HEK293 (cell line): ENCODE data around the gene PCDHA8.

Experiments used
- REST ChIP-seq: fragments of 450-650 bp; formaldehyde crosslinking; IDR thresholded peaks from 2 replicates; pipeline ENCODE4 v1.5.1; 2016; ENCODE audit warnings: missing biosample characterization, missing genetic modification characterization
- ZBTB7A ChIP-seq: fragments of 450-650 bp; formaldehyde crosslinking; IDR thresholded peaks from 2 replicates; pipeline ENCODE4 v1.5.1; 2016; ENCODE audit warnings: low read depth, missing biosample characterization, missing genetic modification characterization
- ZNF10 ChIP-seq: fragments of 450-650 bp; formaldehyde crosslinking; IDR thresholded peaks from 2 replicates; pipeline ENCODE4 v1.5.1; 2017; ENCODE audit warnings: missing biosample characterization, missing genetic modification characterization
- ZNF132 ChIP-seq: fragments of 450-650 bp; formaldehyde crosslinking; IDR thresholded peaks from 2 replicates; pipeline ENCODE4 v1.5.1; 2017; ENCODE audit warnings: missing biosample characterization, missing genetic modification characterization, borderline replicate concordance
- ZNF274 ChIP-seq, 2 experiments: fragments of 200-500 bp in 1 of 2; fragments of 450-650 bp in 1 of 2; sonication (Bioruptor generic) in 1 of 2; formaldehyde crosslinking in 1 of 2; IDR thresholded peaks; 2 replicates each; pipeline versions ENCODE4 v1.5.1 to v1.6.1; 2014 to 2016; ENCODE audit warnings: borderline replicate concordance in 1 of 2, inconsistent platforms in 1 of 2, low read length in 1 of 2, missing biosample characterization in 1 of 2, missing genetic modification characterization in 1 of 2
- ZNF324 ChIP-seq: fragments of 450-650 bp; formaldehyde crosslinking; IDR thresholded peaks from 2 replicates; pipeline ENCODE4 v1.5.1; 2016; ENCODE audit warnings: missing biosample characterization, missing genetic modification characterization
- ZNF398 ChIP-seq: fragments of 450-650 bp; formaldehyde crosslinking; IDR thresholded peaks from 2 replicates; pipeline ENCODE4 v1.5.1; 2017; ENCODE audit warnings: missing biosample characterization, missing genetic modification characterization
- ZNF449 ChIP-seq: fragments of 450-650 bp; formaldehyde crosslinking; IDR thresholded peaks from 2 replicates; pipeline ENCODE4 v1.5.1; 2017; ENCODE audit warnings: missing biosample characterization, mild to moderate bottlenecking, missing genetic modification characterization, moderate library complexity
- ZNF501 ChIP-seq: fragments of 450-650 bp; formaldehyde crosslinking; IDR thresholded peaks from 2 replicates; pipeline ENCODE4 v1.5.1; 2016; ENCODE audit warnings: missing biosample characterization, missing genetic modification characterization
- ZNF843 ChIP-seq: fragments of 450-650 bp; formaldehyde crosslinking; IDR thresholded peaks from 2 replicates; pipeline ENCODE4 v1.5.1; 2016; ENCODE audit warnings: missing biosample characterization, missing genetic modification characterization
- TF ChIP-seq, protein P1 (sequence below): fragments of 450-650 bp; formaldehyde crosslinking; IDR thresholded peaks from 2 replicates; pipeline ENCODE4 v1.5.1; 2017; ENCODE audit warnings: missing biosample characterization, missing genetic modification characterization
- TF ChIP-seq, protein P2 (sequence below): fragments of 450-650 bp; formaldehyde crosslinking; IDR thresholded peaks from 2 replicates; pipeline ENCODE4 v1.5.1; 2016; ENCODE audit warnings: missing biosample characterization, missing genetic modification characterization

DNA sequence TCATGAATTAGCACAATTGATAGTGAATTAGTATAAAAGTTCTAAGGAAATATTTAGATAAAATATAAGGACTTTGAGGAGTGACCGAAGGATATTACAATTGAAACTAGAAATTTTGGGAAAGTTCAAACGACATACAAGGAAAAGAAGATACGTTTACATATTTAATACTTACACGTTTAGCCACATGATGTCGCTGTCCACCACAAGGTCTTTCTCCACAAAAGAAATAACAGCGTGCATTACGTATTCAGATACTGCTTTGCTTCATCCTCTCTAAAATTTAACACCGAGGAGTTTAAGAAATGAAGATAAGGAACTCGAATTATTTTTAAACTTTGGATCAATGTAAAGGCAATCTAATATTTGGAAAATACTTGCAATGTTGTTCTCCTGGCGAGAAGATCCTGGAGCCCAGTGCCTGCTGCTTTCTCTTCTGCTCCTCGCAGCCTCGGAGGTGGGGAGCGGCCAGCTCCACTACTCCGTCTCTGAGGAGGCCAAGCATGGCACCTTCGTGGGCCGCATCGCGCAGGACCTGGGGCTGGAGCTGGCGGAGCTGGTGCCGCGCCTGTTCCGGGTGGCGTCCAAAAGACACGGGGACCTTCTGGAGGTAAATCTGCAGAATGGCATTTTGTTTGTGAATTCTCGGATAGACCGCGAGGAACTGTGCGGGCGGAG lies 40.0 kb upstream of the PCDHA8 start, which contains the start of gene PCDHA3:
- TF ChIP-seq ZNF449 (tag by site-specific recombination) (no peak), ZNF843 (no peak), ZNF10 (no peak), ZBTB7A (no peak), ZNF398 (no peak), REST (tag by site-specific recombination) (no peak), ZNF274 (IDR thresholded peaks at IDR 0.05; ENCODE audit: low read length) (no peak), ZNF274 (tag by site-specific recombination; IDR thresholded peaks at IDR 0.05; ENCODE audit: borderline replicate concordance) (no peak), ZNF501 (tag by site-specific recombination) (no peak), ZNF324 (tag by site-specific recombination) (no peak), ZNF132 (no peak)
- TF ChIP-seq, protein P1, sequence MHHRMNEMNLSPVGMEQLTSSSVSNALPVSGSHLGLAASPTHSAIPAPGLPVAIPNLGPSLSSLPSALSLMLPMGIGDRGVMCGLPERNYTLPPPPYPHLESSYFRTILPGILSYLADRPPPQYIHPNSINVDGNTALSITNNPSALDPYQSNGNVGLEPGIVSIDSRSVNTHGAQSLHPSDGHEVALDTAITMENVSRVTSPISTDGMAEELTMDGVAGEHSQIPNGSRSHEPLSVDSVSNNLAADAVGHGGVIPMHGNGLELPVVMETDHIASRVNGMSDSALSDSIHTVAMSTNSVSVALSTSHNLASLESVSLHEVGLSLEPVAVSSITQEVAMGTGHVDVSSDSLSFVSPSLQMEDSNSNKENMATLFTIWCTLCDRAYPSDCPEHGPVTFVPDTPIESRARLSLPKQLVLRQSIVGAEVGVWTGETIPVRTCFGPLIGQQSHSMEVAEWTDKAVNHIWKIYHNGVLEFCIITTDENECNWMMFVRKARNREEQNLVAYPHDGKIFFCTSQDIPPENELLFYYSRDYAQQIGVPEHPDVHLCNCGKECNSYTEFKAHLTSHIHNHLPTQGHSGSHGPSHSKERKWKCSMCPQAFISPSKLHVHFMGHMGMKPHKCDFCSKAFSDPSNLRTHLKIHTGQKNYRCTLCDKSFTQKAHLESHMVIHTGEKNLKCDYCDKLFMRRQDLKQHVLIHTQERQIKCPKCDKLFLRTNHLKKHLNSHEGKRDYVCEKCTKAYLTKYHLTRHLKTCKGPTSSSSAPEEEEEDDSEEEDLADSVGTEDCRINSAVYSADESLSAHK (tag by site-specific recombination): no peak
- TF ChIP-seq, protein P2, sequence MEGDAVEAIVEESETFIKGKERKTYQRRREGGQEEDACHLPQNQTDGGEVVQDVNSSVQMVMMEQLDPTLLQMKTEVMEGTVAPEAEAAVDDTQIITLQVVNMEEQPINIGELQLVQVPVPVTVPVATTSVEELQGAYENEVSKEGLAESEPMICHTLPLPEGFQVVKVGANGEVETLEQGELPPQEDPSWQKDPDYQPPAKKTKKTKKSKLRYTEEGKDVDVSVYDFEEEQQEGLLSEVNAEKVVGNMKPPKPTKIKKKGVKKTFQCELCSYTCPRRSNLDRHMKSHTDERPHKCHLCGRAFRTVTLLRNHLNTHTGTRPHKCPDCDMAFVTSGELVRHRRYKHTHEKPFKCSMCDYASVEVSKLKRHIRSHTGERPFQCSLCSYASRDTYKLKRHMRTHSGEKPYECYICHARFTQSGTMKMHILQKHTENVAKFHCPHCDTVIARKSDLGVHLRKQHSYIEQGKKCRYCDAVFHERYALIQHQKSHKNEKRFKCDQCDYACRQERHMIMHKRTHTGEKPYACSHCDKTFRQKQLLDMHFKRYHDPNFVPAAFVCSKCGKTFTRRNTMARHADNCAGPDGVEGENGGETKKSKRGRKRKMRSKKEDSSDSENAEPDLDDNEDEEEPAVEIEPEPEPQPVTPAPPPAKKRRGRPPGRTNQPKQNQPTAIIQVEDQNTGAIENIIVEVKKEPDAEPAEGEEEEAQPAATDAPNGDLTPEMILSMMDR (tag by site-specific recombination): no peak
